Lower leg skin (tissue), 3 donors: Measurements from ENCODE around the gene CFDP1.

Experiments
- CTCF ChIP-seq, 3 donors: fragments of 450-650 bp; IDR thresholded peaks; one replicate each; pipeline ENCODE4 v1.5.1; 2016; ENCODE audit warnings: antibody characterized with exemption in 3 of 3, mild to moderate bottlenecking in 3 of 3, moderate library complexity in 2 of 3
- POLR2A ChIP-seq, 2 donors: fragments of 450-650 bp; IDR thresholded peaks; one replicate each; pipeline ENCODE4 v1.6.1; 2016 to 2017; ENCODE audit warnings: antibody characterized with exemption in 2 of 2, mild to moderate bottlenecking in 1 of 2, moderate library complexity in 1 of 2

- no peak for TF ChIP-seq POLR2A (IDR thresholded peaks at IDR 0.05)
- no peak for TF ChIP-seq CTCF (IDR thresholded peaks at IDR 0.05)
Measured at GRCh38 chr16:75252049-75252864, 181.0 kb downstream of the CFDP1 start.
